Stomach (tissue), 4 donors: ENCODE results near the gene MIPOL1.

Source experiments
- CTCF ChIP-seq, 7 experiments: fragments of 450-650 bp in 4 of 7; fragments of 200-600 bp in 3 of 7; sonication (generic) in 3 of 7; IDR thresholded peaks; one replicate each; pipeline ENCODE4 v1.5.1; 2016 to 2019; ENCODE audit warnings: antibody characterized with exemption in 7 of 7, control low read depth in 2 of 7, mild to moderate bottlenecking in 1 of 7
- EP300 ChIP-seq: sonication (generic); formaldehyde crosslinking; IDR thresholded peaks from one replicate; pipeline ENCODE4 v1.6.1; 2017; ENCODE audit warnings: antibody characterized with exemption
- POLR2A ChIP-seq, 4 donors: fragments of 450-650 bp; IDR thresholded peaks; one replicate each; pipeline ENCODE4 v1.6.1; 2016; ENCODE audit warnings: antibody characterized with exemption in 4 of 4, control low read depth in 2 of 4, mild to moderate bottlenecking in 1 of 4, moderate library complexity in 1 of 4
- POLR2AphosphoS5 ChIP-seq, 3 donors: sonication (generic); formaldehyde crosslinking; IDR thresholded peaks; one replicate each; pipeline ENCODE4 v1.6.1; 2016; ENCODE audit warnings: antibody characterized with exemption in 3 of 3

GRCh38 chr14:37571391-37571790, 373.7 kb downstream of the MIPOL1 start:
- TF ChIP-seq POLR2AphosphoS5 (IDR thresholded peaks at IDR 0.05) (no peak), CTCF (IDR thresholded peaks at IDR 0.05) (no peak), POLR2A (IDR thresholded peaks at IDR 0.05) (no peak), EP300 (no peak)
